Hepatocyte (in vitro differentiated cells): Measurements from ENCODE around the gene ACOT4. TPM values are rescaled to one million over a fixed set of nuclear protein-coding genes. Genes with fewer than 3 reads are reported as not detected.
"Not testable (repeated sequence)": the region's sequence is repeated elsewhere in the genome, so short reads cannot be mapped to it uniquely, and the experiment has no call there.

ENCODE experiments used
- DNase-seq: peaks from one replicate; pipeline ENCODE4 v3.0.0-alpha.2; 2016; ENCODE audit warnings: low spot score
- H2AFZ ChIP-seq: fragments of 200-600 bp; sonication (generic); 2 replicates; pipeline ENCODE4 v1.6.0; 2016; ENCODE audit warnings: antibody characterized with exemption, mild to moderate bottlenecking
- H3K27ac ChIP-seq: fragments of 200-600 bp; sonication (generic); 2 replicates; pipeline ENCODE4 v1.5.1; 2016; ENCODE audit warnings: mild to moderate bottlenecking
- H3K27me3 ChIP-seq: fragments of 200-600 bp; sonication (generic); 2 replicates; pipeline ENCODE4 v1.6.1; 2016
- H3K36me3 ChIP-seq: fragments of 200-600 bp; sonication (generic); replicated peaks from 2 replicates; pipeline ENCODE4 v1.5.1; 2016; ENCODE audit warnings: low read depth; ENCODE audit not compliant: insufficient read depth
- H3K4me1 ChIP-seq: fragments of 200-600 bp; sonication (generic); 2 replicates; pipeline ENCODE4 v1.5.1; 2016; ENCODE audit warnings: mild to moderate bottlenecking, moderate library complexity; ENCODE audit not compliant: insufficient read depth
- H3K4me2 ChIP-seq: fragments of 200-600 bp; sonication (generic); 2 replicates; pipeline ENCODE4 v1.6.0; 2016
- H3K4me3 ChIP-seq: fragments of 200-600 bp; sonication (generic); 2 replicates; pipeline ENCODE4 v1.5.1; 2016; ENCODE audit warnings: mild to moderate bottlenecking
- H3K79me2 ChIP-seq: fragments of 200-600 bp; sonication (generic); 2 replicates; pipeline ENCODE4 v1.6.0; 2017; ENCODE audit warnings: mild to moderate bottlenecking
- H3K9me2 ChIP-seq: fragments of 200-600 bp; sonication (generic); replicated peaks from 2 replicates; pipeline ENCODE4 v1.6.0; 2017; ENCODE audit warnings: mild to moderate bottlenecking; ENCODE audit not compliant: insufficient read depth
- H3K9me3 ChIP-seq: fragments of 200-600 bp; sonication (generic); 2 replicates; pipeline ENCODE4 v1.5.1; 2016; ENCODE audit warnings: low read depth, mild to moderate bottlenecking
- H4K20me1 ChIP-seq: fragments of 200-600 bp; sonication (generic); 2 replicates; pipeline ENCODE4 v1.6.0; 2016; ENCODE audit warnings: mild to moderate bottlenecking; ENCODE audit not compliant: insufficient read depth, poor library complexity, severe bottlenecking
- CTCF ChIP-seq: fragments of 200-600 bp; sonication (generic); IDR thresholded peaks from 2 replicates; pipeline ENCODE4 v1.5.1; 2016; ENCODE audit warnings: antibody characterized with exemption, mild to moderate bottlenecking; ENCODE audit not compliant: poor library complexity
- EZH2 ChIP-seq: fragments of 200-600 bp; sonication (generic); IDR thresholded peaks from 2 replicates; pipeline ENCODE4 v1.6.1; 2016; ENCODE audit warnings: antibody characterized with exemption, mild to moderate bottlenecking, borderline replicate concordance
- EZH2phosphoT487 ChIP-seq: fragments of 200-600 bp; sonication (generic); IDR thresholded peaks from one replicate; pipeline ENCODE4 v1.6.1; 2018; ENCODE audit warnings: antibody characterized with exemption, mild to moderate bottlenecking, low read depth, moderate library complexity; ENCODE audit not compliant: unreplicated experiment, severe bottlenecking
- WGBS: methylation state at CpG from one replicate; pipeline ENCODE4 v1.1.6; 2016; ENCODE audit warnings: low lambda C conversion rate; ENCODE audit errors: missing lambda C conversion rate; 5-methylcytosine and 5-hydroxymethylcytosine counted together
- polyA plus RNA-seq: library from polyadenylated mRNA; unstranded; fragments of >200 nt; fragmentation: Nextera tagmentation; extraction: Ambion mirVana; gene quantifications from 2 replicates; pipeline ENCODE4 v1.2.1, GENCODE V29; 2016
- total RNA-seq: library from RNA; depleted of rRNA; stranded (reverse); fragments of >200 nt; gene quantifications from 2 replicates; pipeline ENCODE4 v1.2.3, GENCODE V29; 2014

The ACOT4 gene
- total and polyA plus RNA-seq, 2 experiments from 2014 or later: 2.1 to 2.5 TPM

GRCh38 chr14:73588695-73589094, 3.0 kb upstream of the ACOT4 start:
- H3K27me3 ChIP-seq: no peaks in the 10 kb centered on the region
- no peak for TF ChIP-seq EZH2phosphoT487
- TF ChIP-seq CTCF: no peak
- no peak for TF ChIP-seq EZH2
- no peaks in the 10 kb centered on the region for H3K9me2 ChIP-seq
- 88% methylated on average over 1 of the region's 1 CpG for WGBS
- H3K27ac ChIP-seq: no peak overlapping the region
- H3K9me3 ChIP-seq: no peaks in the 10 kb centered on the region
- no peak overlapping the region for H3K4me3 ChIP-seq
- no peaks in the 10 kb centered on the region for H3K4me1 ChIP-seq
- H2AFZ ChIP-seq: no peak overlapping the region
- no peaks in the 10 kb centered on the region for H3K79me2 ChIP-seq
- H3K36me3 ChIP-seq: no peaks in the 10 kb centered on the region
- no peaks in the 10 kb centered on the region for H4K20me1 ChIP-seq
- no peak overlapping the region for H3K4me2 ChIP-seq
- DNase-seq: no peak

- H3K9me3 ChIP-seq: no peaks in the 10 kb centered on the region
- no peak overlapping the region for H2AFZ ChIP-seq
- H3K27ac ChIP-seq: no peak overlapping the region
- H4K20me1 ChIP-seq: no peaks in the 10 kb centered on the region
- no peaks in the 10 kb centered on the region for H3K4me1 ChIP-seq
- WGBS: 90% methylated on average over 4 of the region's 4 CpGs
- no peak overlapping the region for H3K4me2 ChIP-seq
- TF ChIP-seq EZH2 (no peak), EZH2phosphoT487 (no peak), CTCF (no peak)
- no peaks in the 10 kb centered on the region for H3K27me3 ChIP-seq
- H3K36me3 ChIP-seq: no peaks in the 10 kb centered on the region
- H3K4me3 ChIP-seq: no peak overlapping the region
- no peaks in the 10 kb centered on the region for H3K9me2 ChIP-seq
- DNase-seq: no peak
- H3K79me2 ChIP-seq: no peaks in the 10 kb centered on the region
Observed at GRCh38 chr14:73589116-73589515, 2.6 kb upstream of the ACOT4 start.

GRCh38 chr14:73590673-73591004, 1.0 kb upstream of the ACOT4 start:
- H3K9me2 ChIP-seq, H3K36me3 ChIP-seq, H3K27ac ChIP-seq, DNase-seq, H3K79me2 ChIP-seq, H3K4me1 ChIP-seq, H3K4me3 ChIP-seq, H3K27me3 ChIP-seq, H3K4me2 ChIP-seq, H4K20me1 ChIP-seq, H2AFZ ChIP-seq, H3K9me3 ChIP-seq: not testable (repeated sequence)
- over 99% methylated on average over 28 of the region's 32 CpGs for WGBS

GRCh38 chr14:73594491-73594890, 2.8 kb downstream of the ACOT4 start:
- H3K4me3 ChIP-seq: no peak overlapping the region
- 93% methylated on average over 9 of the region's 9 CpGs for WGBS
- H2AFZ ChIP-seq: no peak overlapping the region
- H3K4me2 ChIP-seq: no peak overlapping the region
- TF ChIP-seq EZH2phosphoT487: no peak
- TF ChIP-seq EZH2: no peak
- TF ChIP-seq CTCF: no peak
- H3K36me3 ChIP-seq: no peaks in the 10 kb centered on the region
- H3K79me2 ChIP-seq: no peaks in the 10 kb centered on the region
- no peaks in the 10 kb centered on the region for H3K27me3 ChIP-seq
- H3K27ac ChIP-seq: no peak overlapping the region
- DNase-seq: no peak
- no peaks in the 10 kb centered on the region for H3K4me1 ChIP-seq
- H3K9me2 ChIP-seq: no peaks in the 10 kb centered on the region
- no peaks in the 10 kb centered on the region for H4K20me1 ChIP-seq
- no peaks in the 10 kb centered on the region for H3K9me3 ChIP-seq
